ENCODE measurements around the gene TMEM164.

Gene TMEM164

DNA sequence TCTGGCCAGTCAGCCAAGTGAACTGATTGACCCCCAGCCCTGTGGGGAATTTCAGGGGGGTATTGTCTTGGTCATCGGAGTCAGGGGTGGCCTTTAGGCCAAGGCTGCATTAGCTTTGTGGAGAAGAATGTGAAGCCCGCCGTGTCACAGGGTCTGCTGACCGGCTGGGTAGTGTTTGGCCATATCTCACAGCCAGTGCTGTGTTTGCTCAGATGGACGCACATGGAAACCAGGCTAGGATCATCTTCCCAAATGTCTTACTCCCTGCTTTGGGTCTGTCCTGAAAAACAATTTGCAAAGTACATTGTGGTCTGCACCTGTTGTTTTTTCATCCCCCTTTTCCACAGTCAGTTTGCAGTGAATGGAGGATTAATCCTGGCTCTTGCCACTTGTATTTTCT is 13.0 kb downstream of the TMEM164 start:
- H3K27ac ChIP-seq = no peak overlapping the region
- TF ChIP-seq, protein P1, sequence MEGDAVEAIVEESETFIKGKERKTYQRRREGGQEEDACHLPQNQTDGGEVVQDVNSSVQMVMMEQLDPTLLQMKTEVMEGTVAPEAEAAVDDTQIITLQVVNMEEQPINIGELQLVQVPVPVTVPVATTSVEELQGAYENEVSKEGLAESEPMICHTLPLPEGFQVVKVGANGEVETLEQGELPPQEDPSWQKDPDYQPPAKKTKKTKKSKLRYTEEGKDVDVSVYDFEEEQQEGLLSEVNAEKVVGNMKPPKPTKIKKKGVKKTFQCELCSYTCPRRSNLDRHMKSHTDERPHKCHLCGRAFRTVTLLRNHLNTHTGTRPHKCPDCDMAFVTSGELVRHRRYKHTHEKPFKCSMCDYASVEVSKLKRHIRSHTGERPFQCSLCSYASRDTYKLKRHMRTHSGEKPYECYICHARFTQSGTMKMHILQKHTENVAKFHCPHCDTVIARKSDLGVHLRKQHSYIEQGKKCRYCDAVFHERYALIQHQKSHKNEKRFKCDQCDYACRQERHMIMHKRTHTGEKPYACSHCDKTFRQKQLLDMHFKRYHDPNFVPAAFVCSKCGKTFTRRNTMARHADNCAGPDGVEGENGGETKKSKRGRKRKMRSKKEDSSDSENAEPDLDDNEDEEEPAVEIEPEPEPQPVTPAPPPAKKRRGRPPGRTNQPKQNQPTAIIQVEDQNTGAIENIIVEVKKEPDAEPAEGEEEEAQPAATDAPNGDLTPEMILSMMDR (conservative IDR thresholded peaks at IDR 0.05) = no peak

DNA sequence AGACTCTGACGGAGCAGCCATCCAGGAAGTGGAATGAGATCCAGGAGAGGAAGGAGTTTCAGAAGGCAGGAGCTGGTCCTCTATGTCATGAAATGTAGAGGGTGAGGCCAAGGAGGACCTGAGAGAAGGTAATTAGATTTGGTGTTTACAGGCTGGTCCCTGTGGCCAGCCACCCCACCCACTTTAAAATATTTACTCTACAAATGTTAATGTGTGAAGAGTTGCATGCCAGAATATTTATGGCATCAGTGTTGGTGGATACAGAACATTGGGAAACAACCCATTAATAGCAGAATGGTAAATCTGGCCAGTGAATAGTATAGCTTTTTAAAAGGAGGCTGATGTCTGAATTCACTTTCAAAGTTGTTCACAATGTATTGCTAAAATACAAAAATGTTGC is 17.6 kb downstream of the TMEM164 start:
- TF ChIP-seq, protein P1 (conservative IDR thresholded peaks at IDR 0.05) = no peak
- H3K27ac ChIP-seq = no peak overlapping the region

DNA sequence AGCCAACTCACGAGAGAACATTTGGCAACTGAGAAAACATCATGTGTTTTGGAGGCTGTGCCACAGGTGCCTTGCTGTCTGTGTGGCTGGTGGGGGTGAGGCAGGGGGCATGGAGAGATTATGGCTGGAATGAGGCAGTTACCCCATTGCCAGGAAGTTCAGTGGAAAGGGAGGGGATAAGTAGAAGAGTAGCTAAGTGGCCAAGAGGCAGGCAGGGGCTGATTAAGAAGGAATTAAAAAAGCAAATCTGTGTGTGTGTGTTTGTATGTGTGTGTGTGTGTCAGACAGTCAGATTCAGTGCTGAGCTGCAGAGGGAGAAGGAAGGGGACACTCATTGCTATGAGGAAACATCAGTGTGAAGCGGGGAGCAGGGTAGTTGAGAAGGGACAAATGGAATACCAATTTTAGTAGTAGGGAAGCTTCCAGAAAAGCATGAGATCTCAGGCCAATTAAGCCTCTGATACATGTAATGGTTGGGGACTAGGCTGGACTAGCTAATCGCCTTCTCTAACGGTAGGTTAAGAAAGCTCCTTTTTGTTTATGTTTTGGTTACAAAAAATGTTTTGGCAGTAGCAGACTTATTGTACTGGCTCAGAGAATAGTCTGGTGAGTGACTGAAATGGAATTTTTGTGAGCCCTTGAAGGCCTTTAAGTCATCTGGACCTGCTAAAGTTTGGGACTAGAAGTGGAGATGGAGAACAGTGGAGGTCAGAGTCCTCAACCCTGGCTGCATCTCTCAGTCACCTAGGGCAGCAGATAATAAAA is 18.5 kb downstream of the TMEM164 start:
- no peak overlapping the region for H3K27ac ChIP-seq
- TF ChIP-seq, protein P1 (conservative IDR thresholded peaks at IDR 0.05) = no peak

DNA sequence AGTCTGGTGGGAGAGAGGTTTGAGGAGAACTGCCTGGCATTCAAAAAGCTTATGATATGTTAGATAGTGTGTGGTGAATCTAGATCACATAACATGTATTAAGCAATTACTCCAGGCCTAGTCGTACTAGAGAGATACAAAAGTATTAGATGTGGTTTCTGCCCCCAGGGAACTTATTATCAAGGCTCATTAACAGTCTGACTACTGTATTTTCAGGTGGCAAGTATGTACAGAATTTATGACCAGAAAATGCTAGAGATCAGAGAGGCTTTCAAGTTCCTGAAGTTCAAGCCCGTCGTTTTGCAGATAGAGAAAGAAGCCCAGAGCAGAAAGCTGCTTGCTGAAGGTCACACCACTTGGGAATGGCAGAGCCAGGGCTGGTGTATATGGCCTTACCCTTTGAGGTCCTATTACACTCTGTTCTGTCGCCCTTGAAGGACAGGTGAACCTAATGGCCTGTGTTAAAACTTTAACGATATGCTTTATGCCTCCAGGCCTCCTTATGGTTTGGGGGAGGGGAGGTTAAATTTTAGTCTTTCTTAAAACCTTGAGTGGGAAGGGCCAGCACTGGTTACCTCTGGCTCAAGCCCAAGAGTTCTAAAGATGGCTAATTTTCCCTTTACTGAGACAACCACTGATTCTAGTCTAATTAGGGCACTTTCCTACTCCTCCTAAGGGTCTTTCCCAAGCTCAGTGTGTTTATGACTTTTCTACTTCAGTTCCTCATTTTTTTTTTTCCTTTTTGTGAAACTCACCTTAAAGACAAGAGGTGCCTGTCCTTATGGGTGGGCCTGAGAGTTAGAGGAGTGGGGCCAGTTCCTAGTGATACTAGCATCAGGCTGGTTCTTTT is 19.9 kb downstream of the TMEM164 start:
- TF ChIP-seq, protein P1 (conservative IDR thresholded peaks at IDR 0.05) = no peak

DNA sequence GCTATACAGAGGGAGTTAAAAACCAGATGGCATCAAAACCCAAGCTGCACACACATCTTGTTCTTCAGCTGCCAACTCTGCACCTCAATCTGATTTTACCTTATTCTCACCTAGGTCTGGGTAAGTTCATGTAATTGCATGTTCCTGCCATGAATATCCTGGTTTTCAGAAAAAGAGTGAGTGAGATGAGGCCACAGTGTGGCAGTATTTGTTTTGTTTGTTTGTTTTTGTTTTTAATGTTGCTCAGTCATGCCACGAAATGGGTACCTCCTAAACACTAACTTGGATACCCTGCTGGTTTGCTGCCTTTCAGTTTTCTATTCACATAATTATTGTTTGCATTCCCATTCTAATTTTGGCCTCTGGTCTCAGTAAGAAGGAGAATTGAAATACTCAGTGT is 22.5 kb downstream of the TMEM164 start:
- TF ChIP-seq, protein P1 (conservative IDR thresholded peaks at IDR 0.05) = no peak

More for the DNA sequence above, 19.9 kb downstream of the TMEM164 start:
- no peak overlapping the region for H3K27ac ChIP-seq

DNA sequence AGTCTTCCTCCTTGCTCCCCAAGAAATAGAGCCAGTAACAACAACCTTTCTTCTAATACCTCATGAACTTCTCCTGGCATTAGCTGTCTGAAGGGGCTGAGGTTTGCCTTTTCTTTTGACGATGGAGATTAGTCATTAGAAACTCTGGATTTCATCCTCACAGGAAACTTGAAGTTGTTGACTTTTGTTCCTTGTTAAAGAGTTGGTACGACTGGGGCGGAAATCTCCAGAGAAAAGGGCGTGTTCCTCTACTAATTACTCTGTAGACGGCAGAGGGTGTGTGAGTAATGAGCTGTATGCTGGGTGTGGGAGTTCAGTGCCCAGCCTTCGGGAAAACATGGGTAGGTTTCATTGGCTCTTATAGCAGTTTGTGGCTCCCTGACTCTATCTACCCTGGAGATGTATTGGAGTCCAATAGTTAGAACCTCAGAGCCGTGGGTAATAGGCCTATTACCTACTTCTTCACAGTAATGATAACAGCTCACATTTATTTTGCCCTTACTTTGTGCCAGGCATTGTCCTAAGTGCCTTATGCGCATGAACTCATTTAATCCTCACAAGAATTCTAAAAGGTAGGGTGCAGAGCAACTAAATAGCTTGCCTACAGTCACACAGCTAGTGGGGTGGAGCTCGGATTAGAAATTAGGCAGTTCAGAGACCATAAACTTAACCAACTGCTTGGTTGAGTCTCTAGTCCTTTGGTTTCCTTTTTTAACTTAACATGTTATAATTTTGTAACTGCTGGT is 23.4 kb downstream of the TMEM164 start:
- no peak overlapping the region; the same call in 1 of the 2 replicates for H3K27ac ChIP-seq
- TF ChIP-seq, protein P1 (conservative IDR thresholded peaks at IDR 0.05) = no peak

More for the DNA sequence above, 22.5 kb downstream of the TMEM164 start:
- no peak overlapping the region; the same call in 1 of the 2 replicates for H3K27ac ChIP-seq
